ENCODE measurements around the gene PLPP1.

Gene PLPP1

GRCh38 chr5:55534436-55535198, at the start of gene PLPP1:
Gene PLPP1, minus strand, starts transcription at chr5:55534964. Its CDS starts 335 bp downstream, at chr5:55534629.
- DNase-seq (ENCODE audit: low spot score): peak; percentile 78

DNA sequence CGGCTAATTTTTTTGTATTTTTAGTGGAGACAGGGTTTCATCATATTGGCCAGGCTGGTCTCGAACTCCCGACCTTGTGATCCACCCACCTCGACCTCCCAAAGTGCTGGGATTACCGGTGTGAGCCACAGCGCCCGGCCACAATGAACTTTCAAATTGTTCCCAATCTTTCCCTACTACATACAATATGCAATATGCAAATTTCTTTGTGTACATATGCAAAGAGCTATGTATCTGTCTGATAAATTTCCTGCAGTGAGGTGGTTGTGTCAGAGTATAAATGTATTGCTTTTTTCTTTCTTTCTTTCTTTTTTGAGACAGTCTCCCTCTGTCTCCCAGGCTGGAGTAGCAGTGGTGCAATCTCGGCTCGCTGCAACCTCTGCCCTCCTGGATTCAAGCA, 48.8 kb upstream of the PLPP1 start:
- no peak for DNase-seq (ENCODE audit: low spot score)

- DNase-seq (ENCODE audit: low spot score): no peak
These were observed 47.5 kb upstream of the PLPP1 start for GRCh38 chr5:55582256-55582655.

- DNase-seq (ENCODE audit: low spot score): no peak
These were observed 45.3 kb upstream of the PLPP1 start for GRCh38 chr5:55580042-55580441.

DNA sequence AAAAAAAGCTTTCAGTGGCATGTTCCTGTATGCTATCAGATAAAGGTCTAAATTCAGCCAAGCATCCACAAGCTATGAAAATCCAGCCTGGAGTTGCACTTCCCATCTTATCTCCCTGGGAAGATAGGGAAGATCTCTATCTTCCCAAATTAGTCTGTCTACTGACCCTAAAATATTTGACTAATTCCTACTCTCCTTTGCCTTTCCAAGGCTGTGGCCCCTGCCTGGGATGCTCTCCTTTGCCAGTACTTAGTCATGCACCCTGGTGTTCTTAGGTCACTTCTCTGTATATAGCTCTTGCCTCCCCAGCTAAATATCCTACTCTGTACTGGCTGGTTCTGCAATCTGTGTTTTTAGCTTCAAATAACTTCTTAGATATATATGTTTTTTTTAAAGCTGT, 44.0 kb upstream of the PLPP1 start:
- DNase-seq (ENCODE audit: low spot score): no peak

DNA sequence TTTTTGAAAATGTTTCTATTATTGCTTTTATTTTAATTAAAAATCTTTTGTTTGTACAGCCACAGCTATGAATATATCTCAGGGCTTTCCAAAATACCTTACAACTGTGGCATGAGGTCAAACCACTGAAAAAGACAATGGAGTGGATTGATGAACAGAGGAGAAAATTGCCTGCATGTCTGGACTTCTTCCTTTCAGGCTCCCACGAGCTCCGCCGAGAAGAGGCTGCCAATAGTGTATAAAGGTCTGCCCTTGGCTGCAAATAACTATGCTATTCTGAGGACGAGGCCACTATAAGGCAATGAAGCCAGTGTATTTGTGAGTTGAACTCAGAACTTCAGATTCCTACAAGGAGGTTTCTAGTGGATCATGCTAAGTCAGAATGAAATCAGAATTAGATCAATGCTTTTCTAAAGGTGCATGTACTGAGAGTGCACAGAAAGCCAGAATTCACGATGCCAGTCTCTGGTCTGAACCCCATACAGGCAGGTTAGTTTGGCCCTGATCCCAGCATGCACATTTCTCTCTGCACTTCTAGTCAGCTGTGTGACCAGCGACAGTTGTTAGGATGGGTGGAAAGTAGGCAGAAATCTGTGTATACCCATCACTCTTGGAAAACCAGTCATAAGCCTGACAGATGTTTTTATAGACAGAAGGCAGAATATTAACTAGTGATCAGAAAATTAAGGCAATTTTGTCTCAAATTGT, 42.7 kb upstream of the PLPP1 start:
- no peak for DNase-seq (ENCODE audit: low spot score)

DNA sequence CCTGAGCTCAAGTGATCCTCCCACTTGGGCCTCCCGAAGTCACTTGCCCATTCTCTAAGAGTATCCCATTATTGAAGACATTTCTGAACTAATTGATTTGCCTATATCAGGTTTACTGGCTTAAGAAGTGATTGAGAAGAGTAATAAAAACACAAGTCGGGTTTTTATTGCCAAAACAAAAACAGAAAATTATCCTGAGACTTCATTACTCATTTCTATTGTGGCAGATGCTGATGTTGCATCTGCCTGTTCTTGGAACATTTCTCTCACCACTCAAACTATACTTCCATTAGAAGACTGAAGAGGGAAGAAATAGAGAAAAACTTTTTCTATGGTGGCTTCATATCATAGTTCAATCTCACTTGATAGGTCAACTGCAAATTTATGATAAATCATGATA, 41.9 kb upstream of the PLPP1 start:
- no peak for DNase-seq (ENCODE audit: low spot score)

DNA sequence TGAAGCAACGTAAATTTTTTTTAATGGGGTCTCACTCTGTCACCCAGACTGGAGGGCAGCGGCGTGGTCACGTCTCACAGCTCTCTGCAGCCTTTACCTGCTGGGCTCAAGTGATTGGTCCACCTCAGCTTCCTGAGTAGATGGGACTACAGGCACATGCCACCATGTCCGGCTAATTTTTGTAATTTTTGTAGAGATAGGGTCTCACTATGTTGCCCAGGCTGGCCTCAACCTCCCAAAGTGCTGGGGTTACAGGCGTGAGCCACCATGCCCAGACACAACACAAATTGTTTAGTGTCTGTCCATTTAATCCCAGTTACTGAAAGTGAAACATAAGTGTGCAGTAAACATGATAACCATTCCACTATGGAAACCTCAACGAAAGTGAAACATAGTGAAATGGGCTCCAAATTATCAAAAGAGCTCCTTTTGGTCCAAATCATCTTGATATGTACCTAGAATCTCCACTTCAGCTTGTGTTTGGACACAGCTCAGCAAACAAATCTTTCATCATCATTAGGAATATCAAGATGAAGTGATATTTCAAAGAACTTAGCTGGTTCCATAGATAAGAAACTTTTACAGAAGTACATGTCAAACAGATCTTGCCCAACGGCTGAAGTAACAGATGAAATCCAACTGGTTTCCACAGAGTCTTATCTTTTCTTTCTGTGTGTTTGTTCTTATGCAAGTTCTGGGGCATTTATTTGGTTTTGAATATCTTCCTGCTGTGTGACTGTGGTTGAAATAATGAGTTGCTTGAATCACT, 41.2 kb upstream of the PLPP1 start:
- no peak for DNase-seq (ENCODE audit: low spot score)

DNA sequence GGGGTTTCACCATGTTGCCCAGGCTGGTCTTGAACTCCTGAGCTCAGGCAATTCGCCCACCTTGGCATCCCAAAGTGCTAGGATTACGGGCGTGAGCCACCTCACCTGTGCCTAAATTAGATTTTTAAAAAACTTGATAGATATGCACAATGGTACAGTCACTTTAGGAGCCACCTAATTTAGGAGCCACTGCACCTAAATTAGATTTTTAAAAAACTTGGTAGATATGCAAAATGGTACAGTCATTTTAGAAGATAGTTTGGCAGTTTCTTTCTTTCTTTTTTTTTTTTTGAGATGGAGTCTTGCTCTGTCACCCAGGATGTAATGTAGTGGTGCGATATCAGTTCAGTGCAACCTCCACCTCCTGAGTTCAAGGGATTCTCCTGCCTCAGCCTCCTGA, 37.8 kb upstream of the PLPP1 start:
- no peak for DNase-seq (ENCODE audit: low spot score)

- no peak for DNase-seq (ENCODE audit: low spot score)
These were observed 37.3 kb upstream of the PLPP1 start for GRCh38 chr5:55572020-55572419.

DNA sequence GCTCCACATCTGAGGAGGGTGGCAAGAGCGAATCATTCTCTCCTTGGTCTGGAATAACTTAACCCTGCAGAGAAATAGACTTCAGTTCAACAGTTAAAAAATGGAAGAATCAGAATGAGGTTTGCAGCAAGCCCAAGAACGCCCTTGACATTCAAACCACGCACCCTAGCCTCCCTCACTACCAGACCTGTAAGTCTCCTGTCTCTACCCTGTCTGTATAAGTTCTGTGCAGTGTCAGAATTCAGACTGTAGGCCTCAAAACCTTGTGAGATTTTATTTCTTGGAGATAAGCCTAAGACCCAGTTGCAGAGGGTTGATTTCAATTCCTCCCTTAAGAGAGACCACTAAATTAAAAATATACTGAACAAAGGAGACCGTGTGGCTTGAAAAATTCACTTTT, 35.8 kb upstream of the PLPP1 start:
- no peak for DNase-seq (ENCODE audit: low spot score)

GRCh38 chr5:55570026-55570425, 35.3 kb upstream of the PLPP1 start:
- DNase-seq (ENCODE audit: low spot score): no peak

DNA sequence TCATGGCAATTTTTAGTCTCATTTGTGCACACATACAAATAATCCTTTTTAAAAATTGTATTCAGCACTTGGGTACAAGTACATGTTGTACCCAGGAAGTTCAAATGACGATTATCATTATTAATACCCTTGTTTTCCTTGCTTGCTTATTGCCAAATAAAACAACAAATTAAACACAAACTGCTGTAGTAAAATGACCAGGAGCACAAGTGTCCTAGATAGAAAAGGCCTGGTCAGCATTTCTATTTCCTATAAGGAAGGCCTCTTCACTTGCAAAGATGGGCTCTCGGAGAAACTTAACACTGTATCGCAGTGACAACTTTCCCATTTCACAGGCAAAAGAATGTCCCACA, 34.7 kb upstream of the PLPP1 start:
- DNase-seq (ENCODE audit: low spot score): no peak

GRCh38 chr5:55568654-55569512, 34.1 kb upstream of the PLPP1 start:
- no peak for DNase-seq (ENCODE audit: low spot score)

DNA sequence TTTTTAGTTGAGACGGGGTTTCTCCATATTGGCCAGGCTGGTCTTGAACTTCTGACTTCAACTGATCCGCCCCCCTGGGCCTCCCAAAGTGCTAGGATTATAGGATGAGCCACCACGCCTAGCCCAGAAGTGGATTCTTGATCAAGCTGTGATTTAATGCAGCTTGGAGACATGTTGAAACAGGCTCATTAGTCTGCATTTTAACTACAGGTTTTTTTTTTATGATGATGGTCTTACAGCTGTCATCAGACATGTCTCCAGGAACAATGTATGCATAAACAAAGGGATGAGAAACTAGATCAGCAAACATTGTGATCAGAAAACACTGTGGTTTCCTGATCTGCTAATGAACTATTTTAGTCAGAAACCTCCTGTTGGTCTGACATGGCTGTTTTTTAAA, 30.0 kb upstream of the PLPP1 start:
- DNase-seq (ENCODE audit: low spot score): no peak

- no peak for DNase-seq (ENCODE audit: low spot score)
These were observed 23.7 kb upstream of the PLPP1 start for GRCh38 chr5:55558484-55558883.

GRCh38 chr5:55557123-55557522, 22.4 kb upstream of the PLPP1 start:
- DNase-seq (ENCODE audit: low spot score): no peak

GRCh38 chr5:55554585-55555202, 19.9 kb upstream of the PLPP1 start:
- no peak for DNase-seq (ENCODE audit: low spot score)

DNA sequence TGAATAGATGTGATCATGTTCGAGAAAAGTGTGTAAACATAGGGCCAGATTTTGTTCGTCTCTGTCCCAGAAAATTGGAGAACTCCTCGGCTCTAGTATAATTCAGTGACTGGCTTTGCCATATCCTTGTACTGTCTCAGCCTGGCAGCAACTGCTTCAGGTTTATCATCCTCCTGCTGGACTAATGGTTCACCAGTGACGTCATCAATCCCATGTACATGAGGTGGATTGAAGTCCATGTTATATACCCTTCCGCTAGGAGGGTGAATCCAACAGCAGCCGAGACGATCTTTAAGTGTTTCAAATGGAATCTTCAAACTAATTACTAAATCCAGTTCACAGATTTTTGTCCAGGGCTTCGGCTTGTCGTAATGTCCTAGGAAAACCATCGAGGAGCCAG, 17.1 kb upstream of the PLPP1 start:
- DNase-seq (ENCODE audit: low spot score): no peak

GRCh38 chr5:55551358-55551757, 16.6 kb upstream of the PLPP1 start:
- no peak for DNase-seq (ENCODE audit: low spot score)

GRCh38 chr5:55547781-55548180, 13.0 kb upstream of the PLPP1 start:
- DNase-seq (ENCODE audit: low spot score): no peak

DNA sequence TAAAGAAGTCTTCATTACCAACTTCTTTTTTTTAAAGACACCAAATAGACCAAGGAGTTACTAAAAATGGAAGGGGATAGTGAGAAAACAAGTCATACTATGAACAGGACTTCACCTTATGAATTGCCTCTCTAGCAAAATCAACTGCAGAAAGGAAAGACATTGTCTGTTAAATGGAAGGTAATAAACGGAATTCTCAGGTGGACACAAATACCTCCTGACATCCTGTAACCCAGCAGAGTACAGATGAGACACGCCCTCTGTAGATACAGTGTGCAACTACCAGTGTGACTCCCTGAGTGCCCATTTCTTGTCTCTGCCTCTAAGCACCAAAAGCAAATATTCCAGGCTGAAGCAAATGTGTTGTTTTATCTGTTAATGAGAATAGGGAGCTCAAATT, 12.2 kb upstream of the PLPP1 start:
- peak; percentile 30 for DNase-seq (ENCODE audit: low spot score)
